Measurements from ENCODE around the gene SH3RF3.

The SH3RF3 gene

GRCh38 chr2:109089602-109090300 lies 39.3 kb upstream of the SH3RF3 start:
- peaks cover 2% of the 10 kb centered on the region for H3K9me3 ChIP-seq (ENCODE audit: control insufficient read depth, low read length)
- WGBS, 2 experiments = 88 to 92% methylated on average over 4 of the region's 4 CpGs
- no peak overlapping the region for H3K4me3 ChIP-seq (ENCODE audit: insufficient read depth, low read depth, low read length)
- no peaks in the 10 kb centered on the region for H3K36me3 ChIP-seq (ENCODE audit: control insufficient read depth, insufficient read depth, low read length)
- H3K27me3 ChIP-seq (ENCODE audit: control insufficient read depth, insufficient read depth, low read length, poor library complexity, severe bottlenecking) = no peaks in the 10 kb centered on the region
- no peaks in the 10 kb centered on the region for H3K4me1 ChIP-seq (ENCODE audit: control insufficient read depth, insufficient read depth, low read length)
- H3K27ac ChIP-seq (ENCODE audit: insufficient read depth, low read depth, low read length, poor library complexity, severe bottlenecking) = no peak overlapping the region

- Histone ChIP-seq H3K36me3 (ENCODE audit: control insufficient read depth, insufficient read depth, low read length) (no peaks in the 10 kb centered on the region), H3K4me3 (ENCODE audit: insufficient read depth, low read depth, low read length) (no peak overlapping the region), H3K4me1 (ENCODE audit: control insufficient read depth, insufficient read depth, low read length) (no peaks in the 10 kb centered on the region), H3K9me3 (ENCODE audit: control insufficient read depth, low read length) (peaks cover 2% of the 10 kb centered on the region), H3K27me3 (ENCODE audit: control insufficient read depth, insufficient read depth, low read length, poor library complexity, severe bottlenecking) (no peaks in the 10 kb centered on the region), H3K27ac (ENCODE audit: insufficient read depth, low read depth, low read length, poor library complexity, severe bottlenecking) (no peak overlapping the region)
- 88 to 92% methylated on average over 4 of the region's 4 CpGs for WGBS, 2 experiments
Observed at GRCh38 chr2:109091526-109091925, 37.5 kb upstream of the SH3RF3 start.

- no peak overlapping the region for H3K4me3 ChIP-seq (ENCODE audit: insufficient read depth, low read depth, low read length)
- H3K27ac ChIP-seq (ENCODE audit: insufficient read depth, low read depth, low read length, poor library complexity, severe bottlenecking) = no peak overlapping the region
- H3K36me3 ChIP-seq (ENCODE audit: control insufficient read depth, insufficient read depth, low read length) = no peaks in the 10 kb centered on the region
- H3K9me3 ChIP-seq (ENCODE audit: control insufficient read depth, low read length) = peaks cover 2% of the 10 kb centered on the region
- H3K4me1 ChIP-seq (ENCODE audit: control insufficient read depth, insufficient read depth, low read length) = peaks cover 5% of the 10 kb centered on the region
- no peaks in the 10 kb centered on the region for H3K27me3 ChIP-seq (ENCODE audit: control insufficient read depth, insufficient read depth, low read length, poor library complexity, severe bottlenecking)
- 95 to 96% methylated on average over 3 of the region's 3 CpGs for WGBS, 2 experiments
Observed at GRCh38 chr2:109094144-109094543, 34.9 kb upstream of the SH3RF3 start.

- 93 to 97% methylated on average over 3 of the region's 3 CpGs for WGBS, 2 experiments
- no peak overlapping the region for H3K27ac ChIP-seq (ENCODE audit: insufficient read depth, low read depth, low read length, poor library complexity, severe bottlenecking)
Observed at GRCh38 chr2:109098251-109098920, 30.6 kb upstream of the SH3RF3 start.

GRCh38 chr2:109098921-109099273 lies 30.1 kb upstream of the SH3RF3 start:
- Histone ChIP-seq H3K27me3 (ENCODE audit: control insufficient read depth, insufficient read depth, low read length, poor library complexity, severe bottlenecking) (peaks cover 12% of the 10 kb centered on the region), H3K4me3 (ENCODE audit: insufficient read depth, low read depth, low read length) (no peak overlapping the region), H3K36me3 (ENCODE audit: control insufficient read depth, insufficient read depth, low read length) (no peaks in the 10 kb centered on the region), H3K4me1 (ENCODE audit: control insufficient read depth, insufficient read depth, low read length) (peaks cover 5% of the 10 kb centered on the region), H3K27ac (ENCODE audit: insufficient read depth, low read depth, low read length, poor library complexity, severe bottlenecking) (no peak overlapping the region), H3K9me3 (ENCODE audit: control insufficient read depth, low read length) (peaks cover 2% of the 10 kb centered on the region)
- WGBS, 2 experiments = 85 to 87% methylated on average over 7 of the region's 7 CpGs

More at GRCh38 chr2:109098251-109098920, 30.6 kb upstream of the SH3RF3 start:
- no peak overlapping the region for H3K4me3 ChIP-seq (ENCODE audit: insufficient read depth, low read depth, low read length)
- H3K9me3 ChIP-seq (ENCODE audit: control insufficient read depth, low read length) = peaks cover 2% of the 10 kb centered on the region
- H3K4me1 ChIP-seq (ENCODE audit: control insufficient read depth, insufficient read depth, low read length) = peaks cover 5% of the 10 kb centered on the region
- H3K36me3 ChIP-seq (ENCODE audit: control insufficient read depth, insufficient read depth, low read length) = no peaks in the 10 kb centered on the region
- H3K27me3 ChIP-seq (ENCODE audit: control insufficient read depth, insufficient read depth, low read length, poor library complexity, severe bottlenecking) = peaks cover 12% of the 10 kb centered on the region

GRCh38 chr2:109102588-109103233 lies 26.3 kb upstream of the SH3RF3 start:
- H3K36me3 ChIP-seq (ENCODE audit: control insufficient read depth, insufficient read depth, low read length) = no peaks in the 10 kb centered on the region
- H3K27me3 ChIP-seq (ENCODE audit: control insufficient read depth, insufficient read depth, low read length, poor library complexity, severe bottlenecking) = peaks cover 12% of the 10 kb centered on the region
- H3K27ac ChIP-seq (ENCODE audit: insufficient read depth, low read depth, low read length, poor library complexity, severe bottlenecking) = no peak overlapping the region
- no peak overlapping the region for H3K4me3 ChIP-seq (ENCODE audit: insufficient read depth, low read depth, low read length)
- WGBS, 2 experiments = 9 to 19% methylated on average over 9 to 10 of the region's 10 CpGs
- H3K9me3 ChIP-seq (ENCODE audit: control insufficient read depth, low read length) = no peaks in the 10 kb centered on the region
- peaks cover 5% of the 10 kb centered on the region for H3K4me1 ChIP-seq (ENCODE audit: control insufficient read depth, insufficient read depth, low read length)

- 92 to 93% methylated on average over 5 of the region's 5 CpGs for WGBS, 2 experiments
- Histone ChIP-seq H3K9me3 (ENCODE audit: control insufficient read depth, low read length) (no peaks in the 10 kb centered on the region), H3K4me1 (ENCODE audit: control insufficient read depth, insufficient read depth, low read length) (no peaks in the 10 kb centered on the region)
Observed at GRCh38 chr2:109105113-109105512, 23.9 kb upstream of the SH3RF3 start.

GRCh38 chr2:109108740-109109139 lies 20.3 kb upstream of the SH3RF3 start:
- Histone ChIP-seq H3K4me1 (ENCODE audit: control insufficient read depth, insufficient read depth, low read length) (no peaks in the 10 kb centered on the region), H3K27me3 (ENCODE audit: control insufficient read depth, insufficient read depth, low read length, poor library complexity, severe bottlenecking) (no peaks in the 10 kb centered on the region), H3K27ac (ENCODE audit: insufficient read depth, low read depth, low read length, poor library complexity, severe bottlenecking) (no peak overlapping the region), H3K9me3 (ENCODE audit: control insufficient read depth, low read length) (no peaks in the 10 kb centered on the region), H3K36me3 (ENCODE audit: control insufficient read depth, insufficient read depth, low read length) (no peaks in the 10 kb centered on the region), H3K4me3 (ENCODE audit: insufficient read depth, low read depth, low read length) (no peak overlapping the region)
- 88 to 90% methylated on average over 9 of the region's 9 CpGs for WGBS, 2 experiments

More at GRCh38 chr2:109105113-109105512, 23.9 kb upstream of the SH3RF3 start:
- Histone ChIP-seq H3K4me3 (ENCODE audit: insufficient read depth, low read depth, low read length) (no peak overlapping the region), H3K36me3 (ENCODE audit: control insufficient read depth, insufficient read depth, low read length) (no peaks in the 10 kb centered on the region), H3K27me3 (ENCODE audit: control insufficient read depth, insufficient read depth, low read length, poor library complexity, severe bottlenecking) (peaks cover 9% of the 10 kb centered on the region), H3K27ac (ENCODE audit: insufficient read depth, low read depth, low read length, poor library complexity, severe bottlenecking) (no peak overlapping the region)

- H3K4me3 ChIP-seq (ENCODE audit: insufficient read depth, low read depth, low read length) = no peak overlapping the region
- no peaks in the 10 kb centered on the region for H3K36me3 ChIP-seq (ENCODE audit: control insufficient read depth, insufficient read depth, low read length)
- no peaks in the 10 kb centered on the region for H3K27me3 ChIP-seq (ENCODE audit: control insufficient read depth, insufficient read depth, low read length, poor library complexity, severe bottlenecking)
- no peak overlapping the region for H3K27ac ChIP-seq (ENCODE audit: insufficient read depth, low read depth, low read length, poor library complexity, severe bottlenecking)
- H3K4me1 ChIP-seq (ENCODE audit: control insufficient read depth, insufficient read depth, low read length) = no peaks in the 10 kb centered on the region
- H3K9me3 ChIP-seq (ENCODE audit: control insufficient read depth, low read length) = no peaks in the 10 kb centered on the region
- 71 to 82% methylated on average over 2 of the region's 2 CpGs for WGBS, 2 experiments
Observed at GRCh38 chr2:109109342-109109741, 19.7 kb upstream of the SH3RF3 start.

GRCh38 chr2:109110170-109110569 lies 18.8 kb upstream of the SH3RF3 start:
- 92 to 93% methylated on average over 6 to 7 of the region's 7 CpGs for WGBS, 2 experiments
- H3K36me3 ChIP-seq (ENCODE audit: control insufficient read depth, insufficient read depth, low read length) = no peaks in the 10 kb centered on the region
- H3K27me3 ChIP-seq (ENCODE audit: control insufficient read depth, insufficient read depth, low read length, poor library complexity, severe bottlenecking) = no peaks in the 10 kb centered on the region
- no peaks in the 10 kb centered on the region for H3K9me3 ChIP-seq (ENCODE audit: control insufficient read depth, low read length)
- no peak overlapping the region for H3K4me3 ChIP-seq (ENCODE audit: insufficient read depth, low read depth, low read length)
- no peaks in the 10 kb centered on the region for H3K4me1 ChIP-seq (ENCODE audit: control insufficient read depth, insufficient read depth, low read length)
- H3K27ac ChIP-seq (ENCODE audit: insufficient read depth, low read depth, low read length, poor library complexity, severe bottlenecking) = no peak overlapping the region
